ENCODE measurements around the gene GRIA3.
"Not testable (repeated sequence)": the region's sequence is repeated elsewhere in the genome, so short reads cannot be mapped to it uniquely, and the experiment has no call there.

Gene GRIA3

GRCh38 chrX:123439926-123440325 is 255.8 kb downstream of the GRIA3 start:
- H3K36me3 ChIP-seq (ENCODE audit: control insufficient read depth in 2 of 2, insufficient read depth in 1 of 2, low read length in 2 of 2); POLR2A ChIA-PET; H3K4me3 ChIP-seq (ENCODE audit: low read depth, low read length); H3K27ac ChIP-seq (ENCODE audit: extremely low read depth, low read depth, low read length); H3K4me1 ChIP-seq (ENCODE audit: control insufficient read depth, insufficient read depth, low read length); H3K9me3 ChIP-seq (ENCODE audit: control insufficient read depth, insufficient read depth, low read depth, low read length); CTCF ChIA-PET: not testable (repeated sequence)
- TF ChIP-seq ZNF146 (tag by site-specific recombination; IDR thresholded peaks at IDR 0.05) = peak; percentile 66; the same call in 1 of the 2 replicates

- POLR2A ChIA-PET = no interaction called here
- TF ChIP-seq RBAK (tag by site-specific recombination; IDR thresholded peaks at IDR 0.05) (no peak), ZNF221 (tag by site-specific recombination; IDR thresholded peaks at IDR 0.05; ENCODE audit: borderline replicate concordance) (no peak), ZNF423 (tag by site-specific recombination; IDR thresholded peaks at IDR 0.05) (no peak), ZNF521 (tag by site-specific recombination; IDR thresholded peaks at IDR 0.05) (no peak), KLF7 (tag by site-specific recombination; IDR thresholded peaks at IDR 0.05; ENCODE audit: borderline replicate concordance) (no peak), ZNF239 (tag by site-specific recombination; IDR thresholded peaks at IDR 0.05) (no peak), ZNF707 (tag by site-specific recombination; IDR thresholded peaks at IDR 0.05) (no peak), ZNF140 (tag by site-specific recombination; IDR thresholded peaks at IDR 0.05) (no peak), ZNF18 (tag by site-specific recombination; IDR thresholded peaks at IDR 0.05) (no peak), ZIC2 (tag by site-specific recombination; IDR thresholded peaks at IDR 0.05) (no peak), ZBTB8A (tag by site-specific recombination; IDR thresholded peaks at IDR 0.05) (no peak), INSM2 (tag by site-specific recombination; IDR thresholded peaks at IDR 0.05) (no peak), ZNF776 (tag by site-specific recombination; IDR thresholded peaks at IDR 0.05; ENCODE audit: borderline replicate concordance) (no peak), ZFP3 (tag by site-specific recombination; IDR thresholded peaks at IDR 0.05; ENCODE audit: low read depth) (no peak), HOXA7 (CRISPR knock-in tag; IDR thresholded peaks at IDR 0.05; ENCODE audit: borderline replicate concordance) (no peak), MZF1 (tag by site-specific recombination; IDR thresholded peaks at IDR 0.05; ENCODE audit: borderline replicate concordance) (no peak), ZFP37 (tag by site-specific recombination; IDR thresholded peaks at IDR 0.05) (no peak), ZNF350 (tag by site-specific recombination; IDR thresholded peaks at IDR 0.05) (no peak), ZNF830 (tag by site-specific recombination; IDR thresholded peaks at IDR 0.05; ENCODE audit: low read depth) (no peak), PRDM2 (tag by site-specific recombination; IDR thresholded peaks at IDR 0.05; ENCODE audit: borderline replicate concordance) (no peak)
Measured at GRCh38 chrX:123442764-123443163, 258.7 kb downstream of the GRIA3 start.

More at GRCh38 chrX:123442764-123443163, 258.7 kb downstream of the GRIA3 start:
- Histone ChIP-seq H3K9me3 (ENCODE audit: control insufficient read depth, insufficient read depth, low read depth, low read length) (no peaks in the 10 kb centered on the region), H3K4me1 (ENCODE audit: control insufficient read depth, insufficient read depth, low read length) (no peaks in the 10 kb centered on the region; the same call in 1 of the 2 replicates), H3K27ac (ENCODE audit: extremely low read depth, low read depth, low read length) (no peak overlapping the region), H3K36me3 (ENCODE audit: control insufficient read depth in 2 of 2, insufficient read depth in 1 of 2, low read length in 2 of 2) (no peaks in the 10 kb centered on the region), H3K4me3 (ENCODE audit: low read depth, low read length) (no peak overlapping the region)
- CTCF ChIA-PET = no interaction called here
